Stimulated activated CD8-positive, alpha-beta memory T cell treated with anti-CD3 and anti-CD28 coated beads, Interleukin-12 subunit alpha, Interleukin-12 subunit beta, amount 100 ng/mL, for 1 hour (primary cell): Measurements from ENCODE around the gene LRP8.
A peak's percentile ranks its signal among the peaks of the same experiment; 100 is the strongest.
"Not testable (repeated sequence)": the region's sequence is repeated elsewhere in the genome, so short reads cannot be mapped to it uniquely, and the experiment has no call there.

Experiments
- DNase-seq: peaks from one replicate; pipeline ENCODE4 v3.0.0-alpha.2; 2020; ENCODE audit warnings: low read depth

Gene LRP8

DNA sequence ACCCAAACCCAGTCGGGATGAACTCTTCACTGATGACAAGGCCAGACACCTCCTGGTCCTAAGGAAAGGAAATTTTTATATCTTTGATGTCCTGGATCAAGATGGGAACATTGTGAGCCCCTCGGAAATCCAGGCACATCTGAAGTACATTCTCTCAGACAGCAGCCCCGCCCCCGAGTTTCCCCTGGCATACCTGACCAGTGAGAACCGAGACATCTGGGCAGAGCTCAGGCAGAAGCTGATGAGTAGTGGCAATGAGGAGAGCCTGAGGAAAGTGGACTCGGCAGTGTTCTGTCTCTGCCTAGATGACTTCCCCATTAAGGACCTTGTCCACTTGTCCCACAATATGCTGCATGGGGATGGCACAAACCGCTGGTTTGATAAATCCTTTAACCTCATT lies 117.5 kb downstream of the LRP8 start:
- no peak for DNase-seq

DNA sequence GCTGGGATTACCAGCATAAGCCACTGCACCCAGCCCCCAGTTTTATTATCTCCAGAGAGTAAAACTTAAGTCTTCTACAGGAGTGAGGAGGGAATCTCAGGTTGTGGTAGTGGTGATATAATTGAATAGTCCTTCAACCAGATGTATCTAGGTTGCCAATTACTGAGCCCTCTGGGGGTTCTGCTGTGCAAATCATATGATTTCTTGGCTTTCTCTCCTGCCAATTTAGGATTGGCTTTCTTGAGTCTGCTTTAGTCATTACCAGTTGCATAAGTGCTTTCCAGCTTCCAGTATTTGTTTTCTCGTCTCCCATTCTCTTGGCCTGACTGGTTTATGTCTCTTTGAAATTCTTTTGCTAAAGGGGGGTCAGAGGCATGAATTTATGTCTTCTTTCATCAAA lies 120.1 kb downstream of the LRP8 start:
- DNase-seq: no peak

DNA sequence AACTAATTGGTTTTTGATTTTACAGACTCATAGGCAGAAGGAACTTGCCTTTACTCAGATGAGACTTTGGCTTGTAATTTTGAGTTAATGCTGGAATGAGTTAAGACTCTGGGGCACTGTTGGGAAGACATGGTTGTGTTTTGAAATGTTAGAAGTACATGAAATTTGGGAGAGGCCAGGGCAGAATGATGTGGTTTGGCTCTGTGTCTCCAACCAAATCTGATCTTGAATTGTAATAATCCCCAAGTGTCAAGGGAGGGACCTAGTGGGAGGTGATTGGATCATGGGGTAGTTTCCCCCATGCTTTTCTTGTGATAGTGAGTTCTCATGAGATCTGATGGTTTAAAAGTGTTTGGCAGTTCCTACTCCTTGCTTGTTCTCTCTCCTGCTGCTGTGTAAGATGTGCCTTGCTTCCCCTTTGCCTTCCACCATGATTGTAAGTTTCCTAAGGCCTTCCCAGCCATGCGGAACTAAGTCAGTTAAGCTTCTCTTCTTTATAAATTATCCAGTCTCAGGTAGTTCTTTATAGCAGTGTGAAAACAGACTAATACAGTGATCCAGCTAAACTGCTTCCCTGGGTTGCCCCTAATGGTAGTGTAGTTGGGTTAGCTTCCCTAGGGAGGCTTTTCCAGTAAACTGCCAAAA lies 121.0 kb downstream of the LRP8 start:
- no peak for DNase-seq

DNA sequence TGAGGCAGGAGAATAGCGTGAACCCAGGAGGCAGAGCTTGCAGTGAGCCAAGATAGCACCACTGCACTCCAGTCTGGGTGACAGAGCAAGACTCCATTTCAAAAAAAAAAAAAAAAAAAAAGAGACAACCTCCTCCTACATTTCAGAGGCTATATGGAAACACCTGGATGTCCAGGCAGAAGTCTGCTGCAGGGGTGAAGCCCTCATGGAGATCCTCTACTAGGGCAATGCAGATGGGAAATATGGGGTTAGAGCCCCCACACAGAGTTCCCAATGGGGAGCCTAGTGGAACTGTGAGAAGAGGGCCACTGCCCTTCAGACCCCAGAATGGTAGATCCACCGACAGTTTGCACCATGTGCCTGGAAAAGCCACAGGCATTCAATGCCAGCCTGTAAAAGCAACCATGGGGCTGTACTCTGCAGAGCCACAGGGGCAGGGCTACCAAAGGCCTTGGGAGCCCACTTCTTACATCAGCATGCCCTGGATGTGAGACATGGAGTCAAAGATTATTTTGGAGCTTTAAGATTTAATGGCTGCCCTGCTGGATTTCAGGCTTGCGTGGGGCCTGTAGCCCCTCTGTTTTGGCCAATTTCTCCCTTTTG lies 121.7 kb downstream of the LRP8 start:
- DNase-seq: not testable (repeated sequence)

DNA sequence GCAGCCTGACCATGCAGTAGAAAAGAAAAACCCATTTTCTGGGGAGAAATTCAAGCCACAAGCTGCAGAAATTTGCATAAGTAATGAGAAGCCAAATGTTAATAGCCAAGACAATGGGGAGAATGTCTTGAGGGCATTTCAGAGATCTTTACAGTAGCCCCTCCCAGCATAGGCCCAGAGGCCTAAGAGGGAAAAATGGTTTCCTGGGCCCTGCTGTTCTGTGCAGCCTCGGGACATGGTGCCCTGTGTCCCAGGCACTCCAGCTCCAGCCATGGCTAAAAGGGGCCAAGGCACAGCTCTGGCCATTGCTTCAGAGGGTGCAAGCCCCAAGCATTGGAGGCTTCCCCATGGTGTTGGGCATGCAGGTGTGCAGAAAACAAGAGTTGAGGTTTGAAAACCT lies 122.4 kb downstream of the LRP8 start:
- not testable (repeated sequence) for DNase-seq

DNA sequence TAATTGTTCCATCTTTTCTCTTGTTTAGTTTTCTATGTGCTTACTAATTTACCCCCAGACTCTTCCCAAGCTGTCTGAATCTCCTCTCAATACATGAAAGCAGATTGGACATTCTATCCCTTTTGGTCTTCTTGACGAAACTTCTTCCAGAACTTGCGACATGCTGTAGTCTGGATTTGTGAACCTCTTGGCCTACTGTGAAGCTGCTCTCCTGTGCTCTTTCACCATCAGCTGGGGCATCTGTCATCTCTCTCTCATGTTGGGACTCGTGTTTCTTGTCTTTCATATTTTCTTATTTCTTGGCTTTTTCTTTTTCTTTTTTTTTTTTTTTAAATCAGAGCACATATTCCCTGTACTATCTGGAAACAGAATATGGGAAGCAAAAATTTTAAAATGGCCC lies 124.4 kb downstream of the LRP8 start:
- no peak for DNase-seq

DNA sequence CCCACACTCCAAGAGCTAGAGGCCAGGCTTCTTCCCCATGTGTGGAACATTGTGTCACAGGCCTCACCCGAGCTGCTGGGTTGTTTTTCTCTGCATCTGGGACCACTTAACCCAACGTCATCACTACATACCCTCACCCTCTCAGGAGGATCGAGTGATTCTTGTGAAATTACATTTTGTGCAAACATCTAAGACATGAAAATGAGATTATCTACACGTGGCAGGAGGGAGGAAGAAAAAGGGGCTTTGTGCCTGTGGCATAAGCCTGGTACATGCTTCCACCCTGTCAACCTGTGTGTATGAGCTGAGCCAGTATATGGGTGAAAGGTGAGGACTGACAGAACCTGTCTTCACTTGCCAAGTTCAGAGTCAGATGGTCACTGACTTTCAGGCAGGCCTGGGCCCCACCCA lies 129.6 kb downstream of the LRP8 start:
- no peak for DNase-seq

DNA sequence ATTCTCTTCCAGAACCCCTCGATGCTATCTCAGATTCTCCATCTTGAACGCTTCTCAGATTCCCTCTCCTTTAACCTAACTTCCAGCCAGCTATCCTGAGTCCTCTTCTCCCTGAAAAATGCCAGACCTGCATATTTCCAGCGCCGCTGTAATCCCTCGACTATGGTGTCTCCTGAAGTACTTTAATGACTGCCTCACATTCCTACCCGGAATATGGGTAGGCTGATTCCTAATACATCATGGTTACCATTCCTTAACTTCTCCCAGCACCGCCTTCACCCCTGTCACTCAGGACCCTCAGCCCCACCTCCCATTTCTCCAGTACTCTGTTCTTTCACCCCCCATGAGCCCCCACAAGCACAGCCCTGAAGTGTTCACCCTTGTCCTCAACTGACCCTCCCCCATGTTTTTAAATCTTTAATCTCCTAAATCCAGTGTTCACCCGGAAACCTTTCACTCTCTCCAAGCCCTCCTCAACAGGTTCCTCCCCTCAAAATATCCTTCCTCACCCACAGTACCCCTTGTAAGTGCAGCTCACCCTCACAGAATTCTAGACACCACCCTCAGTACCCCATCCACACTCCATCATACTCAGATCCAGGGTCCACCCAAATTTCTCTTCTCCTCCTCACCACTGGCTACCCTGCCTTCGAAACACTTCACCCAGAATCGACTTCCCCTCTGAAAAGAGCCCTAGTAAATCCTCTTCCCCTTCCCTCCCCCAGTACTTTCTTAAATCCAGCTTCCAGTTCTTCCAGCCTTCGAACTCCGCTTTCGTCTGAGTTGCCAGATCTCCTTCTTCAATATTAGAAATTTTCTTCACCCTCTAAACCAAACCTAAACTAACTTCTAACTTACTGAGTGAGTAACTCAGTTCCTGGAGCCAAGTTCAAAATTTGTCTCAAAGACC lies 130.3 kb downstream of the LRP8 start:
- DNase-seq: no peak

DNA sequence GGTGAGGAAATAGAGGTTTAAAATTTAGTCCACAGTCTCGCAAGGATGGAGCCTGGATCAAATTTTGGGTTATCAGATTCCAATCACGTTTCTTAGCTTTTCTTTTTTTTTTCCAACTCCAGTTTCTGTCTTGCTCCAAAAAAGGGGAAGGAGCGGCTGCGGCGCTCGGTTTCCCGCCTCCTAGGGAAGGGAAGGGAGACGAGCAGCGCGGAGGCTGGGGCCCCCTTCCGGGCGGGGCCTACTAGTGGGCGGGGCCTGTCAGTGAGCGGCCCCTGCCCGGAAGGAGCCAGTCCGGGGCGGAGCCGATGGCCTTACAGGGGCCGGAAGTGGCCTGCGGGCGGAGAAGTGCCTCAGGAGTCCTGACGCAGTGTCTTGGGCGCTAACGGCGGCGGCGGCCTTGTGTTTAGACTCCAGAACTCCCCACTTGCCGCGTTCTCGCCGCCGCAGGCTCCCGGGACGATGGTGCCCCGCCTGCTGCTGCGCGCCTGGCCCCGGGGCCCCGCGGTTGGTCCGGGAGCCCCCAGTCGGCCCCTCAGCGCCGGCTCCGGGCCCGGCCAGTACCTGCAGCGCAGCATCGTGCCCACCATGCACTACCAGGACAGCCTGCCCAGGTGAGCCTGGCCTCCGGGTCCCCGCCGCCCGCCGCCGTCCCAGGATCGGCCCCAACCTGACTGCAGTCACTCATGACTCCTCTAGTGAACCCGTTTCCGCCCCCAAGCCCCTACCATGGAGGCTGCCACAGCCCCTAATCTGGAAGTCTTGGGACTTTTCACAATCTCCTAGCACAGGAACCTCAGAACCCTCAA lies 131.2 kb downstream of the LRP8 start, which contains the start of gene CPT2:
CPT2 (plus strand) TSS at position 340 of the 806 bp plus-strand sequence; CDS start at position 460, 120 bp downstream.
- DNase-seq: peak; percentile 81

DNA sequence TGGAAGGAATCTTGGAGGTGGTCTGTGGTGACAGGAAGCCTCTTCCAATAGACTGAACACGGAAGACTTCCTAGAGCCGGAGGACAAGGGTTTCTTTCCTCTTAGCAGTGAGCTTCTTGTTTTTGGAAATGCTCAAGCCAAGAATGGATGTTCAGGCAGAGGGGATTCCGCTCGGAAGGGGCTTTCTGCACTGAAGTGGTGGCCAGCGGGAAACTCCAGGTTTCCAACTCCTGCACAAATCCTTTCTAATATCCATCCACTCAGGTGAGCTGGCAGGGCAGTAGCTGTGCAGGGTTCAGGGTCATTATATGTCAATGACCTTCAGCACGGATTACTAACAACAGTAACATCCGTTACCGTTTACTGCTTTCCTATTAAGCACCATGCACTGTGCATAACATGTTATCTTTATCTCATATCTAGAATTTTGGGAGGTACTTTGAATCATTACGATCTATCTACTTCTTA lies 131.8 kb downstream of the LRP8 start:
- no peak for DNase-seq

DNA sequence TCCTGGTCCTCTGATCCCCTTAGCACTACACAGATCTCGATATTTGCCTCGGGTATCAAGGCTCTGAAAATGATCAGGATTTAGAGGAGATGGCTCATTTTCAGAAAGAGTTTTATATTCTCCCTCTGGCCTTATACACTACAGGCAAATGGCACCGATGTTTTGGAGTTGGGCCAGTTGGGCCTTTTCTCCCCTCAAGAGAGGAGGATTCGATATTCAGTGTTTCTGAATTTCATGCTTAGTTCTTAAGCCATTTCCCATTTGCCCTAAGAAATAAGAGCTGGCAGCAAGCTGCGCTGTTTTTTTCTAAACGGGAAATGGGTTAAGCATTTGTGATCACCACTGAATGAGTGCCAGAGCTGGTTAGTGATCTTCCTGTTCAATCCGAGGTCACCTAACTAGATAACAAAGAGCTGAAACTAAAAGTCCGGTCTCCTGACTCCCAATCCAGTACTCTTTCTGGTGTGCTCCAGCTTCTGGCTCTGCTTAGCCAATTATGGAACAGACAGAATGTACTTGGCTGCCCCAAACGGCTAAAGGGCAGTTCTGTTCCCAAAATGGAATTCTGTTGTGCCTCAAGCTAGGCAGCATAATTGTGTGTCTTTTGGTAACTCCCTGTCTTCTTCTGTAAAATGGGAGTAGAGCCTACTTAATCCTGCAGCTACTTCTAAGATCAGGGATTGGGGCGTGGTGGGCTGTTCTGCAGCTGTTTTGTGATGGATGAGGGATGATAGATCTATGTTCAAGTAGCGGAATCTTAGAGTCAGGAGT lies 132.4 kb downstream of the LRP8 start:
- no peak for DNase-seq
